Measurements from ENCODE around the gene PMIS2. TPM values are rescaled to one million over a fixed set of nuclear protein-coding genes. Genes with fewer than 3 reads are reported as not detected.

Gene PMIS2
- total RNA-seq, 4 donors from 2014 or later, result not detected

- H3K4me1 ChIP-seq, result peaks cover 19% of the 10 kb centered on the region
- no peaks in the 10 kb centered on the region for H3K9me3 ChIP-seq
- no peaks in the 10 kb centered on the region for H3K27me3 ChIP-seq
- WGBS, result 10% methylated on average over 9 of the region's 9 CpGs
- TF ChIP-seq CTCF (IDR thresholded peaks at IDR 0.05), result no peak
- TF ChIP-seq POLR2A (IDR thresholded peaks at IDR 0.05), result no peak
- TF ChIP-seq EP300 (IDR thresholded peaks at IDR 0.05), result no peak
- H3K4me3 ChIP-seq, result peak overlapping the region; percentile 94
- peaks cover 30% of the 10 kb centered on the region for H3K36me3 ChIP-seq
- H3K27ac ChIP-seq, result peak overlapping the region; percentile 87
- DNase-seq (ENCODE audit: low spot score in 2 of 2), result no peak
These were observed 42.2 kb downstream of the PMIS2 start for GRCh38 chr19:35628264-35628564.

- no peaks in the 10 kb centered on the region for H3K27me3 ChIP-seq
- peak within 1 kb of the TSS; percentile 94 for H3K4me3 ChIP-seq
- peaks cover 19% of the 10 kb centered on the region for H3K4me1 ChIP-seq
- no peaks in the 10 kb centered on the region for H3K9me3 ChIP-seq
- H3K27ac ChIP-seq, result peak within 1 kb of the TSS; percentile 87
- 0% methylated on average over 19 of the region's 56 CpGs for WGBS
- DNase-seq (ENCODE audit: low spot score in 2 of 2), result peak; percentile 98 to 99
- peaks cover 35% of the 10 kb centered on the region for H3K36me3 ChIP-seq
- TF ChIP-seq POLR2AphosphoS5 (IDR thresholded peaks at IDR 0.05), result peak; percentile 73 to 95 (median 92)
- no peak for TF ChIP-seq CTCF (IDR thresholded peaks at IDR 0.05)
- no peak for TF ChIP-seq EP300 (IDR thresholded peaks at IDR 0.05)
- peak; percentile 53 to 54 for TF ChIP-seq POLR2A (IDR thresholded peaks at IDR 0.05)
These were observed 42.8 kb downstream of the PMIS2 start, which contains the start of gene RBM42 for GRCh38 chr19:35628565-35629331. RBM42 (plus strand) TSS chr19:35629036; CDS start chr19:35629154, 118 bp downstream.

- peak overlapping the region; percentile 87 for H3K27ac ChIP-seq
- no peak for DNase-seq (ENCODE audit: low spot score in 2 of 2)
- peak overlapping the region; percentile 94 for H3K4me3 ChIP-seq
- H3K9me3 ChIP-seq, result no peaks in the 10 kb centered on the region
- whole genome bisulfite sequencing, result 3% methylated on average over 12 of the region's 15 CpGs
- no peaks in the 10 kb centered on the region for H3K27me3 ChIP-seq
- peaks cover 40% of the 10 kb centered on the region for H3K36me3 ChIP-seq
- TF ChIP-seq CTCF (IDR thresholded peaks at IDR 0.05) (no peak), POLR2AphosphoS5 (IDR thresholded peaks at IDR 0.05) (no peak), POLR2A (IDR thresholded peaks at IDR 0.05) (no peak), EP300 (IDR thresholded peaks at IDR 0.05) (no peak)
- H3K4me1 ChIP-seq, result peaks cover 19% of the 10 kb centered on the region
These were observed 43.3 kb downstream of the PMIS2 start for GRCh38 chr19:35629332-35629633.

- DNase-seq (ENCODE audit: low spot score in 2 of 2), result no peak
- no peaks in the 10 kb centered on the region for H3K9me3 ChIP-seq
- H3K36me3 ChIP-seq, result peaks cover 80% of the 10 kb centered on the region
- 99% methylated on average over 15 of the region's 29 CpGs for WGBS
- no peak overlapping the region for H3K27ac ChIP-seq
- no peak overlapping the region for H3K4me3 ChIP-seq
- no peaks in the 10 kb centered on the region for H3K27me3 ChIP-seq
- no peak for TF ChIP-seq POLR2AphosphoS5 (IDR thresholded peaks at IDR 0.05)
- TF ChIP-seq EP300 (IDR thresholded peaks at IDR 0.05), result no peak
- TF ChIP-seq POLR2A (IDR thresholded peaks at IDR 0.05), result no peak
- no peak for TF ChIP-seq CTCF (IDR thresholded peaks at IDR 0.05)
- peaks cover 13% of the 10 kb centered on the region for H3K4me1 ChIP-seq
These were observed 47.9 kb downstream of the PMIS2 start for GRCh38 chr19:35633727-35634440.

- Histone ChIP-seq H3K27ac (no peak overlapping the region), H3K9me3 (no peaks in the 10 kb centered on the region), H3K4me1 (peaks cover 3% of the 10 kb centered on the region), H3K36me3 (peaks cover 66% of the 10 kb centered on the region), H3K4me3 (no peak overlapping the region), H3K27me3 (no peaks in the 10 kb centered on the region)
- 96% methylated on average over 3 of the region's 3 CpGs for whole genome bisulfite sequencing
- DNase-seq (ENCODE audit: low spot score in 2 of 2), result no peak
- TF ChIP-seq POLR2A (IDR thresholded peaks at IDR 0.05), result no peak
- no peak for TF ChIP-seq CTCF (IDR thresholded peaks at IDR 0.05)
- TF ChIP-seq EP300 (IDR thresholded peaks at IDR 0.05), result no peak
- TF ChIP-seq POLR2AphosphoS5 (IDR thresholded peaks at IDR 0.05), result no peak
These were observed 50.7 kb downstream of the PMIS2 start for GRCh38 chr19:35636651-35637050.

Data from suprapubic skin (tissue), 4 donors.